GM18858 (cell line): ENCODE results near the gene SPTY2D1.
"Not testable (repeated sequence)": the region's sequence is repeated elsewhere in the genome, so short reads cannot be mapped to it uniquely, and the experiment has no call there.

Experiments
- ATAC-seq: cut with Tn5 transposase; IDR thresholded peaks from one replicate; pipeline ENCODE4 v1.9.1; 2021; ENCODE audit not compliant: unreplicated experiment

SPTY2D1 gene, protein sequence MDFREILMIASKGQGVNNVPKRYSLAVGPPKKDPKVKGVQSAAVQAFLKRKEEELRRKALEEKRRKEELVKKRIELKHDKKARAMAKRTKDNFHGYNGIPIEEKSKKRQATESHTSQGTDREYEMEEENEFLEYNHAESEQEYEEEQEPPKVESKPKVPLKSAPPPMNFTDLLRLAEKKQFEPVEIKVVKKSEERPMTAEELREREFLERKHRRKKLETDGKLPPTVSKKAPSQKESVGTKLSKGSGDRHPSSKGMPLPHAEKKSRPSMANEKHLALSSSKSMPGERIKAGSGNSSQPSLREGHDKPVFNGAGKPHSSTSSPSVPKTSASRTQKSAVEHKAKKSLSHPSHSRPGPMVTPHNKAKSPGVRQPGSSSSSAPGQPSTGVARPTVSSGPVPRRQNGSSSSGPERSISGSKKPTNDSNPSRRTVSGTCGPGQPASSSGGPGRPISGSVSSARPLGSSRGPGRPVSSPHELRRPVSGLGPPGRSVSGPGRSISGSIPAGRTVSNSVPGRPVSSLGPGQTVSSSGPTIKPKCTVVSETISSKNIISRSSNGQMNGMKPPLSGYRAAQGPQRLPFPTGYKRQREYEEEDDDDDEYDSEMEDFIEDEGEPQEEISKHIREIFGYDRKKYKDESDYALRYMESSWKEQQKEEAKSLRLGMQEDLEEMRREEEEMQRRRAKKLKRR

DNA sequence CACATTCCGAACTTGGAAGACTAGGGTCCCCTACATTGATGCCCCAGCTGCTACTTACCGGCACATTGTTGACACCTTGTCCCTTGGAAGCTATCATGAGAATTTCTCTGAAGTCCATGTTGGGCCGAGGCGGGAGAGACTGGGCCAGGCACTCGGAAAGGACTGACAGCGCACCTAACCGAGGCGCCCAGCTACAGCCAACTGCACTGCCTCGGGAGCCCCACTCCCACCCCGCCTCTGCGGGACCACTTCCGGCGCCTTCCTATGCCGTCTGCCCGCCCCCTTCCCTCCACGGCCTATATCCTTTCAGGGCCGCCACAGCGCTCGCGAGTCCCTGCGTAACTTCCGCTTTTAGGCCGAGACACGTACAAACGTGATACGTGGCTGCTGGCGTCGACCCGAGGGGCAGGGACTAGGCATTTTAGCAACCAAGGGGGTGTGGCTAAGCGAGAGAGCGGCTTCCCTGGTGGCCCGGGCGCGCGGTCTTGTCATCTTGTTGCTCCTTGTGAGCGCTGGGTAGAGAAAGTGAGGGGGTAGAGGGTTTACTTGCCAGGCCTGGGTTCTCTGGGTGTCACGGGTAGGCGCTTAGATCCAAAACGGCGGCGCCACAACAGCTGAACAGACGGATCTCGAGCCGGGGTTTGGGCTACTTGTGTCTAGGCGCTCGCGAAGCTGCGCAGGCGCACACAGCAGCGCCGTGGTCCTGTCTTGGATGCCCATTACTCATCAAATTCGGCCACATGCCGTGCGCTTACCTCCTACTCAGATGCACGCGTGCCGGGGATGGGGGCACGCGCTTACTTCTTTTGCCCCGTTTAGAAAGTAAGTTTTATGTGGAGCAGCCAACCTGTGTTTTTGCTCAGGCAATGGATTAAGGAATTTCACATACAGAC lies at the start of gene SPTY2D1:
Gene SPTY2D1 (minus strand): TSS at position 203 of the 893 bp plus-strand sequence. CDS start 85 bp downstream, at position 118.
- peak; percentile 85 for ATAC-seq

DNA sequence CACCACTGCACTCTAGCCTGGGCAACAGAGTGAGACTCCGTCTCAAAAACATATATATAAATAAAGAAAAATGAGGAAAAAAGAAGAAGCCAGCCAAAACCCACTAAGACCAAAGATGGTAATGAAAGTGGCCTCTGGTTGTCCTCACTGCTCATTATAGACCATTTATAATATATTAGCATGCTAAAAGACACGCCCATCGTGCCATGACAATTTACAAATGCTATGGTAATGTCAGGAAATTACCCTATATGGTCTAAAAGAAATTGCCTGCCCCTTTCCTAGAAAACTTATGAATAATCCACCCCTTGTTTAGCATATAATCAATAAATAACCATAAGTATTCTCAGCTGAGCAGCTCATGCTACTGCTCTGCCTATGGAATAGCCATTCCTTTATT lies 48.3 kb upstream of the SPTY2D1 start:
- ATAC-seq: no peak

DNA sequence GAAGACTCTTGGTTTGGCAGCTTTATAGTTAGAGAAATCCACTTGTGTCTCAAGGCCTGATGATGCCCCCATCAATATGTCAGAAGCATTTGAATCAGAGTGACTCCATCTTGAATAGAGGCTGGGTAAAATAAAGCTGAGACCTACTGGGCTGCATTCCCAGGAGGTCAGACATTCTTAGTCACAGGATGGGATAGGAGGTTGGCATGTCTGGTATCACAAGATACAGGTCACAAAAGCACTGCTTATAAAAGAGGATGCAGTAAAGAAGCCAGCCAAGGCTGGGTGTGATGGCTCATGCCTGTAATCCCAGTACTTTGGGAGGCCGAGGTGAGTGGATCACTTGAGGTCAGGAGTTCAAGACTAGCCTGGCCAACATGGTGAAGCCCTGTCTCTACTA lies 47.8 kb upstream of the SPTY2D1 start:
- ATAC-seq: not testable (repeated sequence)

DNA sequence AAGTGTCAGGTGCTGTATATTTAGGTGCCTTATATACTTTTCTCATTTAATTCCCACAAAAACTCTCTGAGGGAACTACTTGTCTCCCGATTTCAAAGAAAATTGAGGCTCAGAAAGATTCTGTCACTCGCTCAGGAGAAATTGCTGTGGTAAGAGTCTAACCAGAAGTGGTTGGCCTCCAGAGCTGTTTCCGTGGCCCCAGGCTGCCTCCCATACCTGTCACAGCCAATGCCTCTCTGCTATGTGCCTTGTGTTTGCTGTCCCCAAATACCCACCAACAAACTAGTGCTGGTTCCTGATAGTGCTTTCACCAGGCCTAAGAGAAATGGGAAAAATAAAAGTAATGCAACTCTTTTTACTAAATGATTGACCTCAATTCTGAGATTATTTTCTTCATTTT lies 43.4 kb upstream of the SPTY2D1 start:
- ATAC-seq: no peak

DNA sequence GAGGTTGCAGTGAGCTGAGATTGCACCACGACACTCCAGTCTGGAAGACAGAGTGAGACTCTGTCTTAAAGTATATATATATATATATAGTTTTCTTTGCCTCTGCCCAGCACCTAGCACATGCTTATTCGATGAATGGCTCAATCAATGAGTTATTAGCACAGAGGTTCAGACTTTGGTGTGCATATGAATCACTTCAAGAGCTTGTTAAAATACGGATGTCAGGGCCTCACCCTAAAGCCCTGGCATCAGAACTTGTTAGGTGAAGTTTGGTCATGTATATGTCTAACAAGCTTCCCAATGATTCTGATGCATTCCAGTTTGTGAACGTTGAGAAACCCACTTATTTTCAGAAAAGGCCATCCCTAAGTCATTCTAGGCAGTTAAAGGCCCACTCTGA lies 42.7 kb upstream of the SPTY2D1 start:
- ATAC-seq: no peak

DNA sequence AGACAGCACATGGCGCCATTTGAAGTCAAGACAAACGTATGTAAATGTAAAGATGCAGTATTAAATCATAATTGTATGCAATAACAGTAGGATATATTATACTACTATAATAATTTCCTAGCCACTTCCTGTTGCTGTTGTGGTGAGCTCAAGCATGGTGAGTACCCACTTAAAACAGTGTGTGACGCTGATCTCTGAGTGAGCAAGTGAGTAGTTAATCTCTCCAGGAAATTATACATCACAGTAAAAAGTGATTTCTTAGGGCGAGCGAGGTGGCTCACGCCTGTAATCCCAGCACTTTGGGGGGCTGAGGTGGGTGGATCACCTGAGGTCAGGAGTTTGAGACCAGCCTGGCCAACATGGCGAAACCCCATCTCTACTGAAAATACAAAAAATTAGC lies 38.1 kb upstream of the SPTY2D1 start:
- not testable (repeated sequence) for ATAC-seq

DNA sequence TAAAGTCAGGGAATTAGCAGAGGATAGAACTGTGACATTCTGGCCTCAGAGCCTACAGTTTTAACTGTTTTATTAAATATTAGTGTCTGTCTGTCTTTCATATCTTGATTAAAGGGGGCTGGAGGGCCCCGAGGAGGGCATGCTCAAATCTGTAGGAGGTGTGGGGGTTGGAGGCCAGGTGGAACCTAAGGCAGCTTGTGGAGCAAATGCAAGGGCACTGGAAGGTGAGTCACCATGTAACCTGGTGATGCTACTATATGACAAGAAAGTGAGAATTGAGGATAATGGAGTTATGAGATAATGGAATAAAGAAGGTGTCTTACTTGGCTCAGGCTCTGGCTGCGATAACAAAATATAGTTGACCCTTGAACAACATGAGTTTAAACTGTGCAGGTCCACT lies 37.1 kb upstream of the SPTY2D1 start:
- no peak for ATAC-seq

DNA sequence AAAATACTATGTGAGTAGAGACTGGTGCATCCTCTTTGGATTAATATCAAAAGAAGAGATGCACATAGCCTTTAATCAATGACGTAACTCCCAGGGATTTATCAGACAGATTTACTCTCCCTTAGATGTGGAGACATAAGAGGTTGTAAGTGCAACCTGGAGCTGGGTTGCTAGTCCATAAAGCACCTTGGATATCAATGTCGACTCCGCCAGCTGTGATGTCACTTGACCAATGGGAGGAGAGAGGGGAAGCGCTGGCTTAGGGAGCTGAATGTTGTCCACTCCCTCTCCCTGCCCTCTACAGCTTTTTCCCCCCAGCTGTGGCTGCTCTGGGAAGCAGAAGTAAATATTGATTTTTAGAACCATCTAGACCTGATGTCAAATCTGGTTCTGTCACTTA lies 35.6 kb upstream of the SPTY2D1 start:
- ATAC-seq: no peak

DNA sequence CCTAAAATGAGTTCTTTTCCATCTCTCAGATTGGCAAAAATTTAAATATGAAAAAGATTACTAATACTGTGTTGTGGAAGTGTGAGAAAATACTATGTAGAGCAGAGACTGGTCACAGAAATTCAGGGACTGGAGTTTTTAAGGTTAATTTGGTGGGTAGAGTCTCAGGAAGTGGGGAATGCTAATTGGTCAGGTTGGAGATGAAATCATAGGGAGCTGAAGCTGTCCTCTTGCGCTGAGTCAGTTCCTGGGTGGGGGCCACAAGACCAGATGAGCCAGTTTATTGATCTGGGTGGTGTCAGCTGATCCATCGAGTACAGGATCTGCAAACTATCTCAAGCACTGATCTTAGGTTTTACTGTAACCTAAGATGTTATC lies 35.1 kb upstream of the SPTY2D1 start:
- ATAC-seq: no peak

DNA sequence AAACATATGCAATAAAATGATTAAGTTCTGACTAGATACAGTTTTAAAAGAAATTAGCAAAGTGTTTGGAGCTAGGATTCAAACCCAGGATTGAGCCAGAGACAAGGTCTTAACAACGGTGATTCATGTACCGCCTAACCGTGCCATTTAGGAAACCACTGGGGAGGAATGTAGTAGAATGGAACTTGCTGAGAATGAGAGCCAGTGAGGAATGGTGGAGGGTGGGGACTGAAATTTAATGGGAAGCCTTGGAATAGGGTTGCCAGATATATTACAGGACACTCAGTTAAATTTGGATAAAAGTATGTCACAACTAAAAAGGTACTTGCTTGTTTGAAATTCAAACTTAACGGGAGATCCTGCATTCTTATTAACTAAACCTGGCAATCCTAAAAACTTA lies 34.0 kb upstream of the SPTY2D1 start:
- ATAC-seq: no peak

DNA sequence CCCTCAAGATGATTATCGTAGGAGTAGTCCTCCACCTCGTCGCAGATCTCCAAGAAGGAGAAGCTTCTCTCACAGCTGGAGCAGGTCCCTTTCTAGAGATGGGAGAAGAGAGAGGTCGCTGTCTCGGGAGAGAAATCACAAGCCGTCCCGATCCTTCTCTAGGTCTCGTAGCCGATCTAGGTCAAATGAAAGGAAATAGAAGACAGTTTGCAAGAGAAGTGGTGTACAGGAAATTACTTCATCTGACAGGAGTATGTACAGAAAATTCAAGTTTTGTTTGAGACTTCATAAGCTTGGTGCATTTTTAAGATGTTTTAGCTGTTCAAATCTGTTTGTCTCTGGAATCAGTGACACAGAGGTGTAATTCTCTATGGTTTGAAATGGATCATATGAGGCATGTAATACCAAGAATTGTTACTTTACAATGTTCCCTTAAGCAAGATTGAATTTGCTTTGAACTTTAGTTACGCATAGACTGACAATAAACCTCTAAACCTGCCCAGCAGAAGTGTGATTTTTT lies 31.3 kb upstream of the SPTY2D1 start:
- ATAC-seq: not testable (repeated sequence)

DNA sequence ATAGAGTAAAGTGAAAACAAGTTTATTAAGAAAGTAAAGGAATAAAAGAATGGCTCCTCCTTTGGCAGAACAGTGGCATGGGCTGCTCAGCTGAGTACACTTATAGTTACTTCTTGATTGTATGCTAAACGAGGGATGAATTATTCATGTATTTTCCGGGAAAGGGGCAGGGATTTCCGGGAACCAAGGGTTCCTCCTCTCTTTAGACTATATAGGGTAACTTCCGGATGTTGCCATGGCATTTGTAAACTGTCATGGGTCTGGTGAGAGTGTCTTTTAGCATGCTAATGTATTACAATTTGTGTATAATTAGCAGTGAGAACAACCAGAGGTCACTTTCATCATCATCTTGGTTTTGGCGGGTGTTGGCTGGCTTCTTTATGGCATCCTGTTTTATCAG lies 23.5 kb upstream of the SPTY2D1 start:
- no peak for ATAC-seq

DNA sequence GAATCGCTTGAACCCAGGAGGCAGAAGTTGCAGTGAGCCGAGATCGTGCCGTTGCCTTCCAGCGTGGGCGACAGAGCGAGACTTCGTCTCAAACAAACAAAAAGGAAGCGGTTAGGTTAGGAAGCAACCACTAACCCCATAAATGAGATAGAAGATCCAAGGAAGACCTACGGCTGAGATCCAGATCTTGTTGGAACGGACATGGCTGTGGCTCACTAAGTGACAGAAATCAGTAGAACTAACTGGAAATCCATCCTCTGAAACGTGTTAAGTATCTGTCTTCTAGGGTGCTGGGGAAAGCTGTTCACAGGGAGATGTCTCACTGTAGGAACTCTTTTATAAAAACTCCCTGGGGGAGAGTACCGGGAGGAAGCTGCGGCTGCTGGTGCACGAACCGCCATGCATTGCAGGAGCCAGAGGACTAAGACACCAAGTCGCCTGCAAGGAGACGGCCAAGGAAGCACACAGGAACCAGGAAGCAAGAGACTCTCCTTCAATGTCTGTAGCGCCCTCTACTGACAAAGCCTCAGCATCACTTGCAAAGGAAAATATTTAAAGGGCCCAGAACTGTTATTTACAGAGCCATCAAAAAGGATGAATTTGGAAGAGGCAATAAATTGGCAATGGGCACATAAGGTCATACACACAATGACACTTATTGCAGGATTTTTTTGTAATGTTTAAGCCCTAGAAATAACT lies 16.9 kb upstream of the SPTY2D1 start:
- no peak for ATAC-seq

DNA sequence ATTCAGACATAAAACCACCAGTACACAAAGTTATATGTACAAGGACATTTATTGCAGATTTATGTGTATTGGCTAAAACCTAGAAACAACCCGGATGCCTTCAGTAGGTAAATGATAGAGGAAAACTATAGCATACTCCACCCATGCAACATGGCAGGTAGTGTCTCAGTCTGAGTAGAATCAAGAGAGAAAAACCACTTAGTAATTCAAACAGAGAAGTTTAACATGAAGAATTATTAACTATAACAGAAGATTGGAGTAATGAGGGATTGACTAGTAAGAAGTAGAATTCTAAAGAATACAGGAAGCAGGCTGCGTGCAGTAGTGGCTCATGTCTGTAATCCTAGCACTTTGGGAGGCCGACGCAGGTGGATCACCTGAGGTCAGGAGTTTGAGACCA lies 16.2 kb upstream of the SPTY2D1 start:
- no peak for ATAC-seq

DNA sequence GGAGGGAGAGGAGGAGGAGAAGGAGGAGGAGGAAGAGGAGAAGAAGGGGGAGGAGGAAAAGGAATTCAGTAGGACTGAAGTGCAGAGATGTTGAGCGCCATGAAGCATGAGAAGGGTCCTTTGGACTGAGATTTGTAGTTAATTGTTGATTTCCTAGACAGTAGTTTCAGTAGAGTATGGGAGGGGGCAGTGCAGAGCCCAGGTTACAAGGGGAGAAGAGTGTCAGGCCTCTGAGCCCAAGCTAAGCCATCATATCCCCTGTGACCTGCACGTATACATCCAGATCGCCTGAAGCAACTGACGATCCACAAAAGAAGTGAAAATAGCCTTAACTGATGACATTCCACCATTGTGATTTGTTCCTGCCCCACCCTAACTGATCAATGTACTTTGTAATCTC lies 8.9 kb upstream of the SPTY2D1 start:
- ATAC-seq: not testable (repeated sequence)

DNA sequence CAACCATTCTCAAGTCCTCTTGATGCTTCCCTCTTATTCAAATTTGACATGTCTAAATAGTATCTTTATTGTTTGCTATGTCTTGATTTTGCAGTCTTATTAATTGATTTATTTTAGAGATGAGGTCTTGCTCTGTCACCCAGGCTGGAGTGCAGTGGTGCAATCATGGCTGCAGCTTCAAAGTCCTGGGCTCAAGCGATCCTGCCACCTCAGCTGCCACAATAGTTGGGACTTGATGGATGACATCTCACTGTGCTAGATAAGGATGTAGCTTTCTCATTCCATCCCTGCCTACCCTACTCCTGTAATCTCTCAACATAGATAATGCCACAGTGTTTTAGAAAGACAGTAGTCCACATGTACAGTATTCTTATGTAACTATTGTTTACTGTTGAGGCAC lies 7.5 kb upstream of the SPTY2D1 start:
- ATAC-seq: no peak

DNA sequence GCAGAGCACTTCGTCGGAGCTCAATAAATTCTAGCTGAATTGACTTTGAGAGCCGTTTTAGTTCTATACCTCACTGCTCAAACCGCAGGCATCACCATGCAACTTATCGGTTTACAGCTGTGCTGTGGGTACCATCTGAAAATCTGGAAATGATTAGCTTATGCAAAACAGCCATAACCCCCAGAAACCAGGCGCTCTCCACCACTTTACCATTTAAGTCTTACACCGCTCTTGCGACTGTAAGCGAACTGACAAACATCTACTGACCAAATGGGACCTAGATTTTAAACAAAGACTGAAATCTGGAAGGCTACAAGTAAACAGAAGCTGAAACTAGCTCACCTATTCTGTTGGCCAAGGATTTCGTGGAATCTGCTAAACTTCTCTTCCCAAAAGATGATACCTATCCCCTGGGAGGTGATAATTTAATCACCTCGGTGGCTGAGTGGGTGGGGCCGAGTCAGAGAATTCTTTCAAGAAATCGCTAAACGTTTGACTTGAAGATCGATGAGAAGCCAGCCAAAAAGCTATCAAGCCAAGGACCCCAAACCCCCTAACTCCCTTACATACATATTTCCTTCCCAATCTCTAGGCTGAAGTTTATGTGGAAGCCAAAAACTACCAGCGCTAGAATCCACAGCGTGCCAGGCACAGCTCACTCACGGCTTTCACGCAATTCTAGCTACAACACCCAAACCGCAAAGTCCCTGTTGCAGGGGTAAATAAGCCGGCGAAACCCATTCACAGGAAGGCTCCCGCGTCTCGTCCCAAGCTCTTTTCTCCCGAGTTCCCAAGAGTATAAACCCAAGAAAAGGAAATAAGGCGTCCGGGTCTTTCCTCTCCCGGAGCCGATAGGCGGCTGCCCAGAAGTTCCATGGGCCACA lies 644 bp downstream of the SPTY2D1 start:
- peak; percentile 72 for ATAC-seq

DNA sequence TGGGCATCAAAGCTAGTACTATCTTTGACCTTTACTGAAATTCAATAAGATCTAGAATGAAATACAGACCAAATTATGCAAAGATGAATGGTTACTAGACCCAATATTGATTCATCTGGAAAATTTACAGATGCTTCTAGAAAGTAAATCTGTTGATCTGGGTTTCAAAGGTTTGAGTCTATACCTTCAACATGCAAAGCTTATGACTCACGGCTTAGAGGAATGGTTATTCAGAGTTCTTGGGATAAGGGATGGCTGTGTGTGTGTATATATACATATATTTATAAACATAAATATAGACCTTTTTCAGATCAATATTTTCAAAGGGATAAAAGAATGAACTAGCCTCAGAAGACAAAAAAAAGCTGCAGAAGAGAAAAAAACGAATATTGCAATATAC lies 1.3 kb downstream of the SPTY2D1 start:
- no peak for ATAC-seq

DNA sequence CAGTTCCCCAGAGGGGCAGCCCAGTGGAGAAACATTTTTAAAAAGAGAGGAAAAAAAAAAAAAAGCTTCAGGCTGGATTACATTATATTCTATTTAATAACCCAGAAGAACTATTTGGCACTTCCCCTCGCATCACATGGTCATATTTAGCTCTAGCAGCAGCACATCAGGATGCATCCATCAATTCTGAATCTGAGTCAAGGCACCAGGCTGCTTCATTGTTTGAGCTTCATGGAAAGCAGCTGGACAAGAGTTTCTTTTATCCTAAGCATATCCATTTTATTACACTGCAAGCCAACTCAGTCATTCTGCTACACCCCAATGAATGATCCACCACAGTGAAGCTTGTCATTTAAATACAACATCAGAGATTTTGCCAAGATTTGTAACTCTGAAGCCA lies 10.0 kb downstream of the SPTY2D1 start:
- ATAC-seq: no peak

DNA sequence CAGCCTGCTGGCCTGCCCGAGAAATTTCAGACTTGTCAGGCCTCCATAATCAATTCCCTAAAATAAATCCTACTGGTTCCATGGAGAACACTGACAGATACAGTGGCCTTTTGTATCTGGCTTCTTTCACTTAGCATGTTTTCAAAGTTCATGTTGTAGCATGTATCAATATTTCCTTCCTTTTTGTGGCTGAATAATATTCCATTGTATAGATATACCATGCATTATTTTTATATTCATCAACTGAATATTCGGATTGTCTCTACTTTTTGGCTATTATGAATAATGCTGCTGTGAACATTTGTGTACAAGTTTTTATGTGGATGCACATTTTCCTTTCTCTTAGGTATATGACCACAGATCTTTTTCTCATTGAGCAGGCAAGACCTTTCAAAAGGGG lies 10.4 kb downstream of the SPTY2D1 start:
- ATAC-seq: no peak
